NCI-H510A (cell line): Measurements from ENCODE around the gene CCNB1.
"Not testable (repeated sequence)": the region's sequence is repeated elsewhere in the genome, so short reads cannot be mapped to it uniquely, and the experiment has no call there.

Experiments used
- DNase-seq: peaks from one replicate; lab custom pipeline; 2025; lab: John Stamatoyannopoulos, UW

The CCNB1 gene

DNA sequence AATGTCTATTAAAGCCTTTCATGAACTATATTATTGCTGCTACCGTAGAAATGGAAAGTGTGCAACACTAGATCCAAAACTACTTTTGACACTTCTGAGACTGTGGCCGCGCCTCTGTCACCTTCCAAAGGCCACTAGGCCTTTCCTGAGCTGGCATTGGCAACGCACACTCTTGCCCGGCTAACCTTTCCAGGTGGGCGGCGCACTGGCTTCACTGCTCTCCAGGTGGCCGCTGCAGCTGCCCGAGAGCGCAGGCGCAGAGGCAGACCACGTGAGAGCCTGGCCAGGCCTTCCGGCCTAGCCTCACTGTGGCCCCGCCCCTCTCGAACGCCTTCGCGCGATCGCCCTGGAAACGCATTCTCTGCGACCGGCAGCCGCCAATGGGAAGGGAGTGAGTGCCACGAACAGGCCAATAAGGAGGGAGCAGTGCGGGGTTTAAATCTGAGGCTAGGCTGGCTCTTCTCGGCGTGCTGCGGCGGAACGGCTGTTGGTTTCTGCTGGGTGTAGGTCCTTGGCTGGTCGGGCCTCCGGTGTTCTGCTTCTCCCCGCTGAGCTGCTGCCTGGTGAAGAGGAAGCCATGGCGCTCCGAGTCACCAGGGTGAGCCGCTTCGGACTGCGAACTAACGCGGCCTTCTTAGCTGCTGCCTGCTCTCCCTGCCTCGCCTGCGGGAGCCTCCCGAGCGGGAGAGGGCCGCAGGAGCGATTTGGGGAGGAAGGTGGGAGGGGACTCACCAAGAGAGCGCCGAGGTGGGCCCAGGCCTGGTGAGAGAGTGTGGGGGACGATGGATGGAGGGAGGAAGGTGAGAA is at the start of gene CCNB1:
Gene CCNB1, plus strand, starts transcription at position 465 of the 807 bp plus-strand sequence. Its CDS starts 113 bp downstream, at position 578.
- peak; percentile 92 for DNase-seq

DNA sequence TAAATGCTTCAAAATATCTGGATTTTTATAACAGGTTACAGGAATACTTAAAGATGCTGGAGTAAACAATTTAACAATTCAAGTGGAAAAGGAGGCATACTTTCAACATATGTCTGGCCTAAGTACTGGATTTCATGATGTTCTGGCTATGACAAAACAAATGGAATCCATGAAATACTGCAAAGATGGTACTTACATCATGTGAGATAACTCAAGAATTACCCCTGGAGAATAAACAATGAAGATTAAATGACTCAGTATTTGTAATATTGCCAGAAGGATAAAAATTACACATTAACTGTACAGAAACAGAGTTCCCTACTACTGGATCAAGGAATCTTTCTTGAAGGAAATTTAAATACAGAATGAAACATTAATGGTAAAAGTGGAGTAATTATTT is 37.5 kb upstream of the CCNB1 start:
- no peak for DNase-seq

DNA sequence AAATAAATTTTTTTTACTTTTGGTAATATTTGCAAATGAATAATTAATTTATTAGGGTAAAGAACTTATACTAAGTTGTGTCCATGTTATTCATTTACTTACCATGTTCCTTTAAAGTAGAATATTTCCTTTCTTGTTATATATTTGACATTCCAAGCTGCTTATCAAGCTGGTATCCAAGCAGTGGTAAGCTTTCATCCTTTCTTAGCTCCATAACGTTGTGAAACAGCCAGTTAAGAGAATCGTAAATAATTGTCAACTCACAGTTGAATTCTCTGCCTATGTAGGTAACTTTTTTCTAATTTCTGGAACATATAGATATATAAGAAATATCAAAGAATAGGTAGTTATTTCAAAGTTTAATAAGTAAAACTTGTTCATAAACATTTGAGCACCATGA is 36.7 kb upstream of the CCNB1 start:
- DNase-seq, result no peak

DNA sequence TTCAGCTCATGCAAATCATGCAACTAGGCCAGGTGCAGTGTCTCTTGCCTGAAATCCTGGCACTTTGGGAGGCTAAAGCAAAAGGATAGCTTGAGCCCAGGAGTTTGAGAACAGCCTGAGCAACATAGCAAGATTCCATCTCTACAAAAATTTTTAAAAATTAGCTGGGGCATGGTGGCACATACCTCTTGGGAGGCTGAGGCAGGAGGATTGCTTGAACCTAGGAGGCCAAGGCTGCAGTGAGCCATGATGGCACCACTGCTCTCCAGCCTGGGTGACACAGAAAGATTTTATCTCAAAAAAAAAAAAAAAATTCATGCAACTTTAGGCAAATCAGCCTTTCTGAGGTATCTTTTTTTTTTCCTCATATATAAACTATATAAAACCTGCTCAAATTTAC is 35.6 kb upstream of the CCNB1 start:
- no peak for DNase-seq

- DNase-seq, result no peak
These were observed 32.8 kb upstream of the CCNB1 start for GRCh38 chr5:69134126-69134525.

- DNase-seq, result no peak
These were observed 30.7 kb upstream of the CCNB1 start for GRCh38 chr5:69136293-69136692.

DNA sequence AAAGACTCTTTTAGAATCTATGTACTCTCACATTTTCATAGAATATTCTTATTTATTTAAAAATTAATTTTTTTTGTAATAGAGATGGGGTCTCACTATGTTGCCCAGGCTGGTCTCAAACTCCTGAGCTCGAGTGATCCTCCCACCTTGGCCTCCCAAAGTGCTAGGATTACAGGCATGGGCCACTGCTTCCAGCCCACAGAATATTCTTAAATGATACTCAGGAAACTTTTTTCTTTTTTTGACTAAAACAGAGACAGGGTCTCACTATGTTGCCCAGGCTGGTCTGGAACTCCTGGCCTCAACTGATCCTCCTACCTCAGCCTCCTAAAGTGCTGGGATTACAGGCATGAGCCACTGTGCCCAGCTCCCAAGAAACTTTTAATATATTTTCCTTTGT is 29.7 kb upstream of the CCNB1 start:
- not testable (repeated sequence) for DNase-seq

GRCh38 chr5:69137807-69138206 is 29.1 kb upstream of the CCNB1 start:
- DNase-seq, result no peak

- DNase-seq, result no peak
These were observed 28.2 kb upstream of the CCNB1 start for GRCh38 chr5:69138766-69139165.

GRCh38 chr5:69140239-69140638 is 26.7 kb upstream of the CCNB1 start:
- not testable (repeated sequence) for DNase-seq

- DNase-seq, result no peak
These were observed 26.1 kb upstream of the CCNB1 start for GRCh38 chr5:69140827-69141226.

DNA sequence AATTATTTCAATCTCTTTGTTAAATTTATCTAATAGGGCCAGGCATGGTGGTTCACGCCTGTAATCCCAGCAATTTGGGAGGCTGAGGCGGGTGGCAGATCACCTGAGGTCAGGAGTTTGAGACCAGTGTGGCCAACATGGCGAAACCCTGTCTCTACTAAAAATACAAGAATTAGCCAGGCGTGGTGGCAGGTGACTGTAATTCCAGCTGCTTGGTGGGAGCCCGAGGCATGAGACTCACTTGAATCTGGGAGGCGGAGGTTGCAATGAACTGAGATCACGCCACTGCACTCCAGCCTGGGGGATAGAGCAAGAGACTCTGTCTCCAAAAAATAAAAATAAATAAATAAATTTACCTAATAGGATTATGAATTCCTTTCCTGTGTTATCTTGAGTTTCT is 18.4 kb upstream of the CCNB1 start:
- DNase-seq, result not testable (repeated sequence)

GRCh38 chr5:69148981-69149675 is 17.8 kb upstream of the CCNB1 start:
- DNase-seq, result no peak

DNA sequence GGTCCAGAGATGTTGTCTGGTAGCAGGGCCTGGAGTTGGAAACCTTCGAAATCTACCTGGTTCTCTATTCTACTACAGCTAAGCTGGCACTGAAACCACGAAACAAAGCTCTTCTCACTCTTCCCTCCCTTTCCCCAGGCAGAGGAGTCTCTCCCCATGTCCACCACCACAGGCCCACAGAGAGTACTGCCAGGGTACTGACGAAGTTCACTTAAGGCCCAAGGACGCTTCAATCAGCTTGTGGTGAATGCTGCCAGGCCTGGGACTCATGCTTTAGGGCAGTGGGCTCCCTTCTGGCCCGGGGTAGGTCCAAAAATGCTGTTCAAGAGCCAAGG is 17.3 kb upstream of the CCNB1 start:
- DNase-seq, result no peak

GRCh38 chr5:69152731-69153130 is 14.2 kb upstream of the CCNB1 start:
- no peak for DNase-seq

DNA sequence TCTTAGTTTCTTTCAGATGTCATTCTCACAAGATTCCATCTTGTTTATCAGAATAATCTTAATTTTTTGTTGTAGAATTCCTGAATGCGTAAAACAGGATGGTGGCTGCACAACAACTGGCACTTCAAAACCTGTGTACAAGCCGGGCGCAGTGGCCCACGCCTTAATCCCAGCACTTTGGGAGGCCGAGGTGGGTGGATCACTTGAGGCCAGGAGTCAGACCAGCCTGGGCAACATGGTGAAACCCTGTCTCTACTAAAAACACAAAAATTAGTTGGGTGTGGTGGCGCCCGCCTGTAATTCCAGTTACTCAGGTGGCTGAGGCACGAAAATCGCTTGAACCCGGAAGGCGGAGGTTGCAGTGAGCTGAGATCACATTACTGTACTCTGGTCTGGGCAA is 10.5 kb upstream of the CCNB1 start:
- DNase-seq, result no peak

- no peak for DNase-seq
These were observed 8.9 kb upstream of the CCNB1 start for GRCh38 chr5:69158039-69158438.

- DNase-seq, result no peak
These were observed 6.3 kb upstream of the CCNB1 start for GRCh38 chr5:69160651-69161050.

- no peak for DNase-seq
These were observed 524 bp downstream of the CCNB1 start for GRCh38 chr5:69167493-69167855.

GRCh38 chr5:69167929-69168328 is 979 bp downstream of the CCNB1 start:
- DNase-seq, result no peak

DNA sequence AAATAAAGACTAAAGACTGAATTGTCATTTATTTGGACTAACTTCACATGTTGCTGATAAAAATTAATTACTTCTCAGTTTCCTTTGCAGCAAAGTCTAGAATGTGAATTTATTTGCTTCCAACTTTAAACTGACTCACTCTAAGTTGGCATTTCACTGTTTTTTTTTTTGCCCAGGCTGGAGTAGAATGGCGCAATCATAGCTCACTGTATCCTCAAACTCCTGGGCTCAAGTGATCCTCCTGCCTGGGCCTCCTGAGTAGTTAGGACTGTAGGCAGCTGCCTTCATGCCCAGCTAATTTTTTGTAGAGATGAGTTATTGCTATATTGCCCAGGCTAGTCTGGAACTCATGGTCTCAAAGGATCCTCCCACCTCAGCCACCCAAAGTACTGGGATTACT is 3.5 kb downstream of the CCNB1 start:
- no peak for DNase-seq

DNA sequence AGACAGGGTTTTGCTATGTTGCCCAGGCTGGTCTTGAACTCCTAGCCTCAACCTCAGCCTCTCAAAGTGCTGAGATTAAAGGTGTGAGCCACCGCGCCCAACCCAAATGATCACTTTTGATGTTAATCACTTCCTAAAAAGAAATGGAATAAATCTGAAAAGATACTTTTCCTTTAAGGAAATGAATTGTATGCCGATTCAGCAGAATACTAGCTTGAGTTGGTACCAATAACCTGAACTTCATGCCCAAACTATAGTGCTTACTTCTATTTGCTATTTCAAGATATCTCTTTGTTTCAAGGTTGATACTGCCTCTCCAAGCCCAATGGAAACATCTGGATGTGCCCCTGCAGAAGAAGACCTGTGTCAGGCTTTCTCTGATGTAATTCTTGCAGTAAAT is 4.0 kb downstream of the CCNB1 start:
- no peak for DNase-seq

- DNase-seq, result not testable (repeated sequence)
These were observed 14.8 kb downstream of the CCNB1 start for GRCh38 chr5:69181659-69182293.
